Putamen (tissue), 1 donor: ENCODE results near the gene ATOH8.

Experiments used
- DNase-seq: peaks from one replicate; pipeline ENCODE4 v3.0.0-alpha.2; 2016; ENCODE audit warnings: low spot score

ATOH8 gene

GRCh38 chr2:85786444-85786843 lies 32.7 kb downstream of the ATOH8 start:
- DNase-seq: no peak

DNA sequence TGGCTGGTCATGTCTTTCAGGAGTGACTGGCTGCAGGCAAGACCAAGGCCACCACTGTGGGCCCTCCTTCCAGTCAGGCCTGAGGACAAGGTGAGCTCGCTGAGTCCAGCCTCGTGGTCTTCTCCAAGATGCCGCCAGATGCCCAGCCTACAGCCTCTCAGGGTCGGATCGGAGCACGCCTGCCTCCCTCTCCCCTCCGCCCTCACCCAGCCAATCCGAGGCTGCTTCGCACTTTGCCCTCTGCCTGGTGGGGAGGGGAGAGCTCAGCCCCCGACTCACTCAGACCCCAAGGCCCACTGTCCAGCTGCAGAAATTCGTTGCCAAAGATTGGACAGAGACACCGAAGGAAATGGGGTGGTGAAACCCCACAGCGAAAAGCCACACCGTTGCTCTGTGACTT lies 33.1 kb downstream of the ATOH8 start:
- DNase-seq: no peak

DNA sequence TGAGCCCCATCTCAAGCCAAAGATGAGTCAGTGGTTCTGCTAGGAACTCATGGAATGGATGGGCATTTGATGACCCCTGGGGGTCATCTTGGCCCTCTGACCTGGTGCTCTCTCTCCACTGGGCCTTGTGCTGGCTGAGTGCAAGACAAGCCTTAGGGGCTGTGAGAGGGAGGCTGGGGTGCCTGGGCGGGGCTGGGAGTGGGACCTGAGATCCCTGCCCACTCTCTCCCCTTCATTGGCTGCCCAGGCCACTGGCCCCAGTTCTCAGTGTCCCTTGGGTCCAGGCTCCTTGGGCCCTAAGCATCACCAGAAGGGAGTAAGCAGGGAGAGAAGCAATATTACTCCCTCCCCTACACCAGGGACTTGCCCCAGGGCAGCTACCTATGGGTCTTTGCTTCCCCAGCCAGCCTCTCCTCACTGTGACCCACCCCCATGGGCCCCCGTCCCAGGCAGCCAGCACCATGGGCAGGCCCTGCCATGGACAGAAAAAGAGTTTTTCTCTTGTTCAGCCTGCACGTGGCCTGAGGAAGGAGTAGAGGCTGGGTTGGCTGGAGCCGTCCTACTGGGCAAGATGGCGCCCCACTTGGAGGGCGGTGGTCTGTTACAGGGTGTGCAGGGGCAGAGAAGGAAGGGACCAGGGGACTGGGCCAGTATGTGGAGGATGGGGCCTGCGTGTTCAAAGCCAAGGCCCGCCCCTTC lies 33.6 kb downstream of the ATOH8 start:
- DNase-seq: no peak

- no peak for DNase-seq
Observed at GRCh38 chr2:85787981-85788340, 34.2 kb downstream of the ATOH8 start.

- no peak for DNase-seq
Observed at GRCh38 chr2:85788603-85789002, 34.8 kb downstream of the ATOH8 start.

DNA sequence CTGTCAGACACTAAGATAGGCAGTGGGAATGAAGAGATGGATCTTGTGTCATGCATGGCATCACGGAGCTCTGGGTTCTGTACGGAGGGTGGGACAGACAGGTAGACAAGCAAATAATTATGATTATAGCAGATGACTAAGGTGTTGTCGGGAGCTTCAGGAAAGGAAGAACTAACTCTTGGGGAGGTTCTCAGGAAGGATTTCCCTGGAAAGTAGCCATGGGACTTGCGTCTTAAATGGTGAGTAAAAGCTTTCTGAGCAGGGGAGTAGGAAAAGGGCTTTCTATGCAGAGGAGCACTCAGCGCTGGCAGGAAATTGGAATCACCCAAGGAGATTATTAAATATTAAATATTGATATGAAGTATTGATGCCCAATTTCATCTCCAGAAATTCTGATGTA lies 35.5 kb downstream of the ATOH8 start:
- no peak for DNase-seq

DNA sequence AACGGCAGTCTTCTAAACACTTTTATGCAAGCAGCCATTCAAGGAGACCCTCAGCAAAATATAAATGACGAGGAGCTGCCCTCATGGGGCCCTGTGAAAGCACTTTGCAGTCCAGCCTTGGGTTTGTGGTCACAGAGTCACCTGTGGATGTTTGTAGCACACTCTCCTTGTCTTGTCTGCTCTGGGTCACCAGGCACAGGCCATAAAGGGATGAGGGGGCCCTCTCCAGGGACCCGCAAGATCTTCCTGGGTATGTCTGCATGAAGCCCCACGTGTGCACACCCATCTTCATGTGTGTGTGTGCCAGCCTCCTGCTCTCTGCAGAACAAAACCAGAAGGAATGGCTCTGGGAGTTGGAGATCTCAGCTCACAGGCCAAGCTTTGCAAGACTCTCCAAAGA lies 36.2 kb downstream of the ATOH8 start:
- no peak for DNase-seq

- DNase-seq: peak; percentile 62
Observed at GRCh38 chr2:85790499-85791188, 36.9 kb downstream of the ATOH8 start.

DNA sequence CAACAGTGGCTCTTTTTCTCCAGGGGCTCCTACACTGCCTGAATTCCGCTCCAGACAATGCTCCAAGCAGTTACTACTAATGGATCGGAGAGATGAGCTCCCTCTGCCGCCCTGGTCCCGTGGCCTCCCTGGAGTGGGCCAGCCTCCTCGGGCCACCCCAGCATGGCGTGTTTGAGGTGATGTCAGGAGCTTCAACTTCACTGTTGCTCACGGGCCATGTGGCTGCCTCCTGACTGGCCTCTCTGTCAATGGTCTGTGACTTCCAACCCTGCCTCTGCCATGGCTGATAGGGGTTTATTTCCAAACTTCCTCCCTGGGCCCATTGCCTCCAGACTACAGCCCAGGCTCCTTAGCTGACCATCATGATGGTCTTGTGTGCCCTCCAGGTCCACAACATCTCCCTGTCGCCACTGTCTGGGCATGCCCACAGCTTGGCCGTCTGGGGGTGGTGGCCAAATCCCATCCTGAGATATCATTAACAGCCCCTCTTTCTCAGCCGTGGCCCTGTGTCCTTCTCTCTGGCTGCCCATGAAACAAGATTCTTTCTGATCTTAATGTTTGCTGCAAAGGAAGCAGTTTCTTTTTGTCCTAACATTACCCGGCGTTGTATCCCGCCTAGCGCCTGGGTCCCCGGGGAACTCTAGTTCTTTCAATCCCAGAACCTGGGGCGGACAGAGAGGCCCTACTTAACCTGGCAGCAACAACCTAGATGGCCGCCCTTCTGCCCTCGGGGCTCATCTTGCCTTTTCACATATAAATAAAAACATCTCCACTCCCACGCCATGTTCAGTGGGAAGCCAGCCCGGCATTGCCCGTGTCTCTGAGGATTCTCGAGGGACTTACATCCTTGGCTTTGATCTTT lies 38.1 kb downstream of the ATOH8 start:
- no peak for DNase-seq

- DNase-seq: no peak
Observed at GRCh38 chr2:85792783-85793441, 39.1 kb downstream of the ATOH8 start.

DNA sequence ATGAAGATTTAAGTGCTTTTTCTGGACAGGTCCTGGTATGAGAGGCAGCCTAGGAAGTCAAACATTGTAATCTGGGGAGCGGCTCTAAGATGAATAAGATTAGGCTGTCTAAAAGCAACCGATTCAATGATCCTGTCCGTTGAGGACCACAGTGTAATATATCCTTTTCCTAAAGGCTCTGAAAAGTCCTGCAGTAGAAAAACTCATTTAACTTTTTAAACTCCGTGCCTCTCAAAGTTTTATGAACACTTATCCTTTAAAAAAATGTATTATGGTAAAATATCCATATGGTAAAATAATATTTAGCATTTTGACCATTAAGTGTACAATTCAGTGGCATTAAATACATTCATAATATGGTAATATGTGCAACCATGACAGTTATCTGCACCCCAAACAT lies 39.8 kb downstream of the ATOH8 start:
- no peak for DNase-seq

- DNase-seq: peak; percentile 70
Observed at GRCh38 chr2:85794038-85794441, 40.2 kb downstream of the ATOH8 start.

GRCh38 chr2:85794491-85795121 lies 40.8 kb downstream of the ATOH8 start:
- DNase-seq: no peak

- DNase-seq: no peak
Observed at GRCh38 chr2:85795331-85796045, 41.7 kb downstream of the ATOH8 start.

DNA sequence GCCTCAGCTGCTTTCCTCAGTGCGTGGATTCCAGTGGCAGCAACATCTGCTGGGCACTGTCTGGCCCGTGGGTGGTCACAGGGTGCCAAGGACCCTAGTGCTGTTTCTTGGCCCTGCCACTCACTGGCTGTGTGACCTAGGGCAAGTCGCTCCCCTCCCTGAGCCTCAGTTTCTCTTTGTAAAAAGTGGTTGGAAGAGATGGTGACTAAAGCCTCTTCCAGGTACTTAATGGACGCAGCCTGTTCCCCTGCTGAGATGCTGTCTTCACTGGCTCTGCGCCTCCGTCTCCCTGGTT lies 42.2 kb downstream of the ATOH8 start:
- no peak for DNase-seq

GRCh38 chr2:85796341-85797262 lies 42.8 kb downstream of the ATOH8 start:
- peak; percentile 89 for DNase-seq

GRCh38 chr2:85797263-85797660 lies 43.5 kb downstream of the ATOH8 start:
- no peak for DNase-seq

- DNase-seq: no peak
Observed at GRCh38 chr2:85797921-85798320, 44.1 kb downstream of the ATOH8 start.

DNA sequence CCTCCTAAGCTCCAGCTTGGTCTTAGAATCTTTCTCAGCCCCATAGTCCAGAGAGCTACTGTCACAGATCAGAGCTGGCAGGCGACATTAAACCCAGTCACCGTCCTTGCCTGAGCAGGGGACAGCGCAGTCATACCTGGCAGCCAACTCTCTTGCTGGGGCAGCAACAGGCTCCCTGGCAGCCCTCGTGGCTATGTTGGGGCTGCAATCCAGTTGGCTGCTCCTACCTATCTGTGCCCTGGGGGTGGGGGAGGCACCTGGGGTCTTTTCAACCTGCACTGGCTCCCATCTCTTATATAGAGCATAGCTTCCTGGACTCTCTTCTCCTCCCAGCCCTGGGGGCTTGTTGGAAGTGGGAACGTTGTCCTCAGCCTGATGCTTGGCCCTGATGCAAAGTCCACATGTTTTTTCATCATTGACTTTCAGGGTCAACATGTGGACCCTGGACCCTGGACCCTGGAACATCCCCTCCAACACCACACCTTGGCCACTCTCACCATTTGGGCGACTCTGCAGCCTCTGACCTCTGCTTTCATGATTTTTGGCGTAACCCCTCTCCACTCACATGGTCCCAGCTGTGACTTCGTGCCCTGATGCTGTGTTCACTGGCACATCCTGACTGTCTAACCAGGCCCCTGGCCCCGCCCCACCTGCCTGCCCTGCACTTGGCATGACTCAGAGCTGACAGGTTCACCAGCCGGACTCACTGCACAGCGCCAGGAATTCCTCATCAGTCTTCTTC lies 45.6 kb downstream of the ATOH8 start:
- no peak for DNase-seq

- no peak for DNase-seq
Observed at GRCh38 chr2:85800586-85800985, 46.8 kb downstream of the ATOH8 start.
